Measurements from ENCODE around the gene ZNF184.

Gene ZNF184

DNA sequence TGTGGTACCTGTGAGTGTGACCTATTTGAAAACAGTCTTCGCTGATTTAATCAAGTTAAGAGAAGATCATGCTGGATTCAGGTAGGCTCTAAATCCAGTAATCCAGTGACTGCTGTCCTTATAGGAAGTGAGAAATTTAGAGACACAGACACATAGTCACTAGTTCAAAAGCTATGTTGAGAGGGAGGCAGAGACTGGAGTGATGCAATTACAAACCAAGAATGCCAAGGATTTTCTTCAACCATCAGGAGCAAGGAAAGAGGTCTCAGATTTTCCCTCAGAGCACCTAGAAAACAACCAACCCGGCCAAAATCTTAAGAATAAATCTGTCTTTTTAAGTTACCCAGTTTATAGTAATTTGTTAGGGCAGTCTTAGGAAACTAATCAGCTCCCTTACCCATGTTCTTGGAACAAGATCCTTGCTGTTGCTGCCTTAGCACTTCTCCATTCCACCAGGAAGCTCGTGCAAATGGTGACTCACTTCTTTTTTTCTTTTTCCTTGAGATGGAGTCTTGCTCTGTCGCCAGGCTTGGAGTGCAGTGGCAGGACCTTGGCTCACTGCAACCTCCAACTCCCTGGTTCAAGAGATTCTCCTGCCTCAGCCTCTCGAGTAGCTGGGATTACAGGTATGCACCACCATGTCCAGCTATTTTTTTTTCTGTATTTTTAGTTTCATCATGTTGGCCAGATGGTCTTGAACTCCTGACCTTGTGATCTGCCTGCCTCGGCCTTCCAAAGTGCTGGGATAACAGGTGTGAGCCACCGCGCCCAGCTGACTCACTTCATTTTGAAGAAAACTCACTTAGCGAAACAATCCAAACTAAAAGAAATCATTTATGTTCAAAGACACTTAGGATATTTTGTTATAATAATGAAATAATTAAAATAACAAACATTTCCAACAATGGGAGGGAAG is 34.4 kb upstream of the ZNF184 start:
- H3K4me1 ChIP-seq (ENCODE audit: control extremely low read depth in 1 of 4, control insufficient read depth in 4 of 4, insufficient read depth in 4 of 4, low read length in 3 of 4) = peaks cover 9 to 11% (median 10%) of the 10 kb centered on the region in 4 experiments
- 96% methylated on average over 4 of the region's 9 CpGs for WGBS (ENCODE audit: insufficient coverage)
- no peaks in the 10 kb centered on the region for H3K9me3 ChIP-seq (ENCODE audit: control extremely low read depth in 1 of 5, control insufficient read depth in 4 of 5, insufficient read depth in 2 of 5, low read depth in 1 of 5, low read length in 4 of 5)
- CTCF ChIA-PET = interaction anchor here (1.0 to 4.4 kb wide), 3 partner anchors 10 to 346 kb away, joined by 3 to 32 read pairs (median 4); no protein-coding TSS in a partner anchor
- no peak overlapping the region for H3K4me3 ChIP-seq (ENCODE audit: control insufficient read depth in 1 of 7, extremely low read depth in 1 of 7, insufficient read depth in 4 of 7, low read depth in 2 of 7, low read length in 6 of 7)
- POLR2A ChIA-PET = no interaction called here
- H3K36me3 ChIP-seq (ENCODE audit: control insufficient read depth in 4 of 4, insufficient read depth in 4 of 4, low read length in 3 of 4) = no peaks in the 10 kb centered on the region
- no peak overlapping the region for H3K27ac ChIP-seq (ENCODE audit: insufficient read depth in 1 of 2, low read depth in 1 of 2, low read length in 2 of 2, poor library complexity in 1 of 2, severe bottlenecking in 2 of 2)
- H3K27me3 ChIP-seq (replicated peaks in 2 of 5; ENCODE audit: control insufficient read depth in 4 of 5, insufficient read depth in 5 of 5, low read length in 4 of 5) = peaks cover 6 to 35% (median 23%) of the 10 kb centered on the region in 5 experiments
- DNase-seq = no peak

DNA sequence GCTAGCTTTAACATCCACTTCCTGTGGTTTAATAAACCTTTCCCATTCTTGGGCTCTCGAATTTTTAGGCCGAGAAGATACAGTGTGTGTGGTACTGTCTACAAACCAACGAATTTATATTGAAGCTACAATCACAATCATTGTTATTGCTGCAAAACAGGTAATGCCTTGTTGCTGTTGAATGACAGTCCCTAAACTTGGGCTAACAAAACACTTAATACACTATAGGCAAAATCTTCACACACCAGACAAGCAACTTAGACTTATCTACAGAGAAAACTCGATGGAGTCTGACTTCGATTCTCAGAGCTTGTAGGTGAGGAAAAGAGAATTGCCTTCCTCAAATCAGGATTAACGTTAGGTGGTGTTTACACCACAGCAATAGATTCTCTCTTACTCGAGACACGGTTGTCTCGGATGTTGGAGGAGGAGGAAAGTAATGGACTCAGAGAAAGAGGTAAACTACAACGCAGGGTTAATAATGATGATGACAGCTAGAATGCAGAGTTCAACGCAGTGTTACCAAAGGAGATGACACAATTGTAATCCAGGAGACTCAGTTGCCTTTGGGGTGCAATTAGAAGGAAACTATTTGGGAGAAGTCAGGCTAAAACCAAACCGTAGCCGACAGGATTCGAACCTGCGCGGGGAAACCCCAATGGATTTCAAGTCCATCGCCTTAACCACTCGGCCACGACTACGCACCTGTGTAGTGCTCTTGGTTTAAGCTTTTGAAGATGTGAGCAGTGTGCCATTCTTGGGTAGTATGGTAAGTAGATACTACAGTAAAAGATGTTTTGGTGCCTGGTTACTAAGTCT is 32.5 kb upstream of the ZNF184 start:
- Histone ChIP-seq H3K36me3 (ENCODE audit: control insufficient read depth in 4 of 4, insufficient read depth in 4 of 4, low read length in 3 of 4) (no peaks in the 10 kb centered on the region), H3K9me3 (ENCODE audit: control extremely low read depth in 1 of 5, control insufficient read depth in 4 of 5, insufficient read depth in 2 of 5, low read depth in 1 of 5, low read length in 4 of 5) (no peaks in the 10 kb centered on the region)

DNA sequence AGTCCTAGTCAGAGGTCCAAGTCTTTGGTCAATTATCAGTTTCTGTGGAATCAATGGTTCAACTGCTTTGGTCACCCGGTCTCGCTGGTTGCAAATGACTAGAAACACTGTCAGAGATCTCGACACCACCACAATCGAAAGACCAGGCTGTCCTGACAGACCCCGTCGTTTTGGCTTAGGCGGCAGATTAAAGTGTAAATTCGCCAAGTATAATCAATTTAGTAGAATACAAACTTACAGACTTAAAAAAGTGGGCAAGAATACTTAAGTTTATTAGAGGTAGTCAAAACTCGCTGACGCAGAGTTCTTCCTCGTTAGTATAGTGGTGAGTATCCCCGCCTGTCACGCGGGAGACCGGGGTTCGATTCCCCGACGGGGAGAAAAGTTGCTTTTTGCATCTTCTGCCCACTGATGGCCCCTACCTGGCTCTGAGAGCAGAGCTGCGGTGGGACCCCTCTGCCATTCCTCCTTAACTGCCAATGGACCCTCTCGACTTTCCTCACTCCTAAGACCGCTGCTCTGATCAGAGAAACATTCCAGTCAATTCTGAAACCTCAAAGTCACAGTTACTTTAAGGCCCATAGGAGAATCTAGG is 30.6 kb upstream of the ZNF184 start:
- Histone ChIP-seq H3K4me1 (ENCODE audit: control extremely low read depth in 1 of 4, control insufficient read depth in 4 of 4, insufficient read depth in 4 of 4, low read length in 3 of 4) (peaks cover 12 to 14% (median 13%) of the 10 kb centered on the region in 4 experiments), H3K27ac (ENCODE audit: insufficient read depth in 1 of 2, low read depth in 1 of 2, low read length in 2 of 2, poor library complexity in 1 of 2, severe bottlenecking in 2 of 2) (peak overlapping the region in 1 of 2 experiments; percentile 77), H3K4me3 (ENCODE audit: control insufficient read depth in 1 of 7, extremely low read depth in 1 of 7, insufficient read depth in 4 of 7, low read depth in 2 of 7, low read length in 6 of 7) (peak overlapping the region in 6 of 7 experiments; percentile 68 to 99 (median 84)), H3K9me3 (ENCODE audit: control extremely low read depth in 1 of 5, control insufficient read depth in 4 of 5, insufficient read depth in 2 of 5, low read depth in 1 of 5, low read length in 4 of 5) (no peaks in the 10 kb centered on the region), H3K27me3 (replicated peaks in 2 of 5; ENCODE audit: control insufficient read depth in 4 of 5, insufficient read depth in 5 of 5, low read length in 4 of 5) (peaks cover 10 to 55% (median 21%) of the 10 kb centered on the region in 5 experiments), H3K36me3 (ENCODE audit: control insufficient read depth in 4 of 4, insufficient read depth in 4 of 4, low read length in 3 of 4) (no peaks in the 10 kb centered on the region)
- ChIA-PET CTCF (interaction anchor here (0.6 to 4.4 kb wide), 2 partner anchors 13 to 53 kb away, joined by 3 to 32 read pairs; no protein-coding TSS in a partner anchor), POLR2A (interaction anchor here (0.7 kb wide), 1 partner anchor 899 kb away, joined by 4 read pairs; no protein-coding TSS in a partner anchor)
- 9% methylated on average over 14 of the region's 21 CpGs for WGBS (ENCODE audit: insufficient coverage)
- peak; percentile 78 to 92 (median 88) for DNase-seq

More for the DNA sequence above, 32.5 kb upstream of the ZNF184 start:
- Histone ChIP-seq H3K27ac (ENCODE audit: insufficient read depth in 1 of 2, low read depth in 1 of 2, low read length in 2 of 2, poor library complexity in 1 of 2, severe bottlenecking in 2 of 2) (no peak overlapping the region), H3K27me3 (replicated peaks in 2 of 5; ENCODE audit: control insufficient read depth in 4 of 5, insufficient read depth in 5 of 5, low read length in 4 of 5) (peaks cover 7 to 40% (median 26%) of the 10 kb centered on the region in 5 experiments), H3K4me3 (ENCODE audit: control insufficient read depth in 1 of 7, extremely low read depth in 1 of 7, insufficient read depth in 4 of 7, low read depth in 2 of 7, low read length in 6 of 7) (no peak overlapping the region), H3K4me1 (ENCODE audit: control extremely low read depth in 1 of 4, control insufficient read depth in 4 of 4, insufficient read depth in 4 of 4, low read length in 3 of 4) (peaks cover 12 to 14% (median 13%) of the 10 kb centered on the region in 4 experiments)
- DNase-seq = peak in 2 of 3 donors; percentile 59 to 67
- CTCF ChIA-PET = interaction anchor here (1.0 to 4.4 kb wide), 4 partner anchors 11 to 104 kb away, joined by 3 to 32 read pairs (median 4); no protein-coding TSS in a partner anchor
- 47% methylated on average over 13 of the region's 20 CpGs for WGBS (ENCODE audit: insufficient coverage)
- POLR2A ChIA-PET = no interaction called here

- H3K4me1 ChIP-seq (ENCODE audit: control extremely low read depth in 1 of 4, control insufficient read depth in 4 of 4, insufficient read depth in 4 of 4, low read length in 3 of 4) = peaks cover 12 to 14% (median 13%) of the 10 kb centered on the region in 4 experiments
- peaks cover 10 to 62% (median 18%) of the 10 kb centered on the region in 5 experiments for H3K27me3 ChIP-seq (replicated peaks in 2 of 5; ENCODE audit: control insufficient read depth in 4 of 5, insufficient read depth in 5 of 5, low read length in 4 of 5)
- WGBS (ENCODE audit: insufficient coverage) = 0% methylated on average over 21 of the region's 33 CpGs
- peak overlapping the region in 1 of 2 experiments; percentile 77 for H3K27ac ChIP-seq (ENCODE audit: insufficient read depth in 1 of 2, low read depth in 1 of 2, low read length in 2 of 2, poor library complexity in 1 of 2, severe bottlenecking in 2 of 2)
- DNase-seq = peak; percentile 70 to 78 (median 77)
- ChIA-PET CTCF (interaction anchor here (1.4 kb wide), 1 partner anchor 30 kb away, joined by 4 read pairs; the partner anchor contains the start of gene ZNF184), POLR2A (interaction anchor here (1.1 kb wide), 1 partner anchor 24 kb away, joined by 3 read pairs; no protein-coding TSS in a partner anchor)
- H3K4me3 ChIP-seq (ENCODE audit: control insufficient read depth in 1 of 7, extremely low read depth in 1 of 7, insufficient read depth in 4 of 7, low read depth in 2 of 7, low read length in 6 of 7) = peak overlapping the region; percentile 13 to 99 (median 82)
- no peaks in the 10 kb centered on the region for H3K9me3 ChIP-seq (ENCODE audit: control extremely low read depth in 1 of 5, control insufficient read depth in 4 of 5, insufficient read depth in 2 of 5, low read depth in 1 of 5, low read length in 4 of 5)
- H3K36me3 ChIP-seq (ENCODE audit: control insufficient read depth in 4 of 4, insufficient read depth in 4 of 4, low read length in 3 of 4) = no peaks in the 10 kb centered on the region
Observed at GRCh38 chr6:27502508-27503435, 29.9 kb upstream of the ZNF184 start.

DNA sequence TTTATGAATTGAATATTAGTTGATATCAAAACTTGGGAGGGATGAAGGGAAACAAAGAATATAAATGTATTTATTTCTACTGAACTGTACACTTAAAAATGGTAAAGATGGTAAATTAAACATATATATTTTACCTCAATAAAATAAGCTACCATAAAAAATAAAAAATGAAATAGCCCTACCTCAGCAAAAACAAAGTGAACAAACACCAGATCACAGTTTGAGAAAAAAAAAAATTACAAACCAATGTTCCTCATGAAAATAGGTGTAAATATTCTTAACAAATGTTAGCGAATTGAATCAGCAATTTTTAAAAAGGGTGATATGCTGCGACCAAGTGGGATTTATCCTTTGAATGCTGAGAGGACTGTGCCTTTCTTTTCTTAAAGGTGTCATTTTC is 28.3 kb upstream of the ZNF184 start:
- H3K27me3 ChIP-seq (replicated peaks in 2 of 5; ENCODE audit: control insufficient read depth in 4 of 5, insufficient read depth in 5 of 5, low read length in 4 of 5) = peaks cover 5 to 64% (median 22%) of the 10 kb centered on the region in 5 experiments
- peaks cover 12 to 14% (median 13%) of the 10 kb centered on the region in 4 experiments for H3K4me1 ChIP-seq (ENCODE audit: control extremely low read depth in 1 of 4, control insufficient read depth in 4 of 4, insufficient read depth in 4 of 4, low read length in 3 of 4)
- ChIA-PET CTCF (interaction anchor here (1.4 kb wide), 1 partner anchor 28 kb away, joined by 4 read pairs; the partner anchor contains the start of gene ZNF184), POLR2A (no interaction called here)
- 100% methylated on average over 1 of the region's 2 CpGs for WGBS (ENCODE audit: insufficient coverage)
- H3K9me3 ChIP-seq (ENCODE audit: control extremely low read depth in 1 of 5, control insufficient read depth in 4 of 5, insufficient read depth in 2 of 5, low read depth in 1 of 5, low read length in 4 of 5) = no peaks in the 10 kb centered on the region
- no peak overlapping the region for H3K27ac ChIP-seq (ENCODE audit: insufficient read depth in 1 of 2, low read depth in 1 of 2, low read length in 2 of 2, poor library complexity in 1 of 2, severe bottlenecking in 2 of 2)
- H3K4me3 ChIP-seq (ENCODE audit: control insufficient read depth in 1 of 7, extremely low read depth in 1 of 7, insufficient read depth in 4 of 7, low read depth in 2 of 7, low read length in 6 of 7) = no peak overlapping the region
- no peak for DNase-seq
- H3K36me3 ChIP-seq (ENCODE audit: control insufficient read depth in 4 of 4, insufficient read depth in 4 of 4, low read length in 3 of 4) = no peaks in the 10 kb centered on the region

- 21% methylated on average over 2 of the region's 2 CpGs for WGBS (ENCODE audit: insufficient coverage)
- Histone ChIP-seq H3K4me3 (ENCODE audit: control insufficient read depth in 1 of 7, extremely low read depth in 1 of 7, insufficient read depth in 4 of 7, low read depth in 2 of 7, low read length in 6 of 7) (no peak overlapping the region), H3K4me1 (ENCODE audit: control extremely low read depth in 1 of 4, control insufficient read depth in 4 of 4, insufficient read depth in 4 of 4, low read length in 3 of 4) (peaks cover 13 to 18% (median 17%) of the 10 kb centered on the region in 4 experiments), H3K9me3 (ENCODE audit: control extremely low read depth in 1 of 5, control insufficient read depth in 4 of 5, insufficient read depth in 2 of 5, low read depth in 1 of 5, low read length in 4 of 5) (peaks cover 0 to 4% (median 2%) of the 10 kb centered on the region in 5 experiments), H3K27ac (ENCODE audit: insufficient read depth in 1 of 2, low read depth in 1 of 2, low read length in 2 of 2, poor library complexity in 1 of 2, severe bottlenecking in 2 of 2) (no peak overlapping the region), H3K36me3 (ENCODE audit: control insufficient read depth in 4 of 4, insufficient read depth in 4 of 4, low read length in 3 of 4) (no peaks in the 10 kb centered on the region), H3K27me3 (replicated peaks in 2 of 5; ENCODE audit: control insufficient read depth in 4 of 5, insufficient read depth in 5 of 5, low read length in 4 of 5) (peaks cover 7 to 64% (median 30%) of the 10 kb centered on the region in 5 experiments)
- ChIA-PET POLR2A (no interaction called here), CTCF (no interaction called here)
- DNase-seq = no peak
Observed at GRCh38 chr6:27500177-27500576, 27.3 kb upstream of the ZNF184 start.

Data from common myeloid progenitor, CD34-positive (primary cell).